WTC11 (cell line): ENCODE data around the gene ICA1. TPM values are rescaled to one million over a fixed set of nuclear protein-coding genes. Genes with fewer than 3 reads are reported as not detected.

Experiments used
- ATAC-seq: fragments of 200-7000 bp; cut with Tn5 transposase; 2 replicates; pipeline ENCODE4 v1.10.0; 2021; ENCODE audit warnings: mild to moderate bottlenecking, moderate library complexity
- CTCF ChIA-PET: fragments of 300-600 bp; sonication (Branson Sonifier 250); formaldehyde crosslinking; loops from one replicate; lab custom pipeline; 2021; ENCODE audit warnings: antibody characterized with exemption; lab: Charles Lee
- POLR2A ChIA-PET: fragments of 350-600 bp; sonication (Branson Sonifier 250); formaldehyde crosslinking; loops from one replicate; lab custom pipeline; 2021; ENCODE audit warnings: antibody characterized with exemption; lab: Charles Lee
- DNase-seq: peaks from one replicate; pipeline ENCODE4 v3.0.0; 2021; ENCODE audit warnings: low spot score
- H3K27ac Mint-ChIP-seq: 2 replicates; pipeline ENCODE4 v1.8.0; 2021; ENCODE audit warnings: mixed read lengths
- H3K27me3 Mint-ChIP-seq: 2 replicates; pipeline ENCODE4 v1.8.0; 2021; ENCODE audit warnings: low read depth, mild to moderate bottlenecking, moderate library complexity, mixed read lengths
- H3K36me3 Mint-ChIP-seq: 2 replicates; pipeline ENCODE4 v1.8.0; 2021; ENCODE audit warnings: mixed read lengths
- H3K4me1 Mint-ChIP-seq: 2 replicates; pipeline ENCODE4 v1.8.0; 2022; ENCODE audit warnings: mixed read lengths
- H3K4me3 Mint-ChIP-seq: 2 replicates; pipeline ENCODE4 v1.8.0; 2021; ENCODE audit warnings: mild to moderate bottlenecking, moderate library complexity, mixed read lengths
- H3K9me3 Mint-ChIP-seq: 2 replicates; pipeline ENCODE4 v1.8.0; 2021; ENCODE audit warnings: mixed read lengths
- ARID4B ChIP-seq: sonication (generic); formaldehyde crosslinking; IDR thresholded peaks from 2 replicates; pipeline ENCODE4 v1.8.0; 2023; ENCODE audit warnings: missing genetic modification reagents, mild to moderate bottlenecking, borderline replicate concordance
- ATF1 ChIP-seq: sonication (generic); formaldehyde crosslinking; IDR thresholded peaks from 2 replicates; pipeline ENCODE4 v1.8.1; 2023; ENCODE audit warnings: mild to moderate bottlenecking, moderate library complexity, missing genetic modification reagents
- ATF6 ChIP-seq: sonication (generic); formaldehyde crosslinking; IDR thresholded peaks from 2 replicates; pipeline ENCODE4 v1.8.1; 2023; ENCODE audit warnings: mild to moderate bottlenecking, missing genetic modification reagents
- E2F4 ChIP-seq: sonication (generic); formaldehyde crosslinking; IDR thresholded peaks from 2 replicates; pipeline ENCODE4 v1.8.1; 2022; ENCODE audit warnings: low read depth, mild to moderate bottlenecking, moderate library complexity, missing genetic modification reagents, borderline replicate concordance
- HMGA2 ChIP-seq: fragments of 250-450 bp; sonication (Bioruptor Pico); IDR thresholded peaks from 2 replicates; pipeline ENCODE4 v1.4.0; 2021; ENCODE audit warnings: mild to moderate bottlenecking, moderate library complexity
- JAZF1 ChIP-seq: fragments of 250-450 bp; sonication (Bioruptor Pico); IDR thresholded peaks from 2 replicates; pipeline ENCODE4 v1.9.0; 2021; ENCODE audit warnings: moderate library complexity, mild to moderate bottlenecking, inconsistent platforms
- MLX ChIP-seq: sonication (generic); formaldehyde crosslinking; IDR thresholded peaks from 2 replicates; pipeline ENCODE4 v1.8.1; 2023; ENCODE audit warnings: mild to moderate bottlenecking, missing genetic modification reagents, moderate library complexity
- MYBL2 ChIP-seq: sonication (generic); formaldehyde crosslinking; IDR thresholded peaks from 2 replicates; pipeline ENCODE4 v1.8.1; 2023; ENCODE audit warnings: mild to moderate bottlenecking, moderate library complexity, missing genetic modification reagents
- NFE2L1 ChIP-seq: sonication (generic); formaldehyde crosslinking; IDR thresholded peaks from 2 replicates; pipeline ENCODE4 v1.8.1; 2023; ENCODE audit warnings: missing genetic modification reagents
- NR3C1 ChIP-seq: sonication (generic); formaldehyde crosslinking; conservative IDR thresholded peaks from 2 replicates; pipeline ENCODE4 v1.8.1; 2023; ENCODE audit warnings: low read depth, mild to moderate bottlenecking, missing genetic modification reagents
- SOX15 ChIP-seq: fragments of 250-450 bp; sonication (Bioruptor Pico); IDR thresholded peaks from 2 replicates; pipeline ENCODE4 v1.9.0; 2021; ENCODE audit warnings: mild to moderate bottlenecking
- TP53 ChIP-seq: sonication (generic); formaldehyde crosslinking; IDR thresholded peaks from 2 replicates; pipeline ENCODE4 v1.8.1; 2023; ENCODE audit warnings: mild to moderate bottlenecking, missing genetic modification reagents
- USF2 ChIP-seq: sonication (generic); formaldehyde crosslinking; IDR thresholded peaks from 2 replicates; pipeline ENCODE4 v1.8.1; 2023; ENCODE audit warnings: mild to moderate bottlenecking, missing genetic modification reagents, moderate library complexity
- ZBTB21 ChIP-seq: sonication (generic); formaldehyde crosslinking; IDR thresholded peaks from 2 replicates; pipeline ENCODE4 v1.8.1; 2023; ENCODE audit warnings: mild to moderate bottlenecking, missing genetic modification reagents, borderline replicate concordance
- ZNF532 ChIP-seq: fragments of 250-450 bp; sonication (Bioruptor Pico); IDR thresholded peaks from 2 replicates; pipeline ENCODE4 v1.9.0; 2021; ENCODE audit warnings: mild to moderate bottlenecking, borderline replicate concordance
- total RNA-seq: library from RNA; stranded (reverse); gene quantifications from 3 replicates; pipeline ENCODE4 v1.2.3, GENCODE V29; 2021

The ICA1 gene
- total RNA-seq, 1 experiment from 2014 or later, result 31.2 TPM

GRCh38 chr7:8259586-8260222, 2.3 kb downstream of the ICA1 start (continued):
- TF ChIP-seq ARID4B, result no peak
- no peak for TF ChIP-seq ZBTB21 (CRISPR knock-in tag)
- no peak for TF ChIP-seq MLX
- TF ChIP-seq E2F4 (CRISPR knock-in tag), result no peak
- TF ChIP-seq ATF1 (CRISPR knock-in tag), result no peak
- no peak for TF ChIP-seq ZNF532 (CRISPR knock-in tag)
- TF ChIP-seq NFE2L1 (CRISPR knock-in tag), result no peak
- no peak for TF ChIP-seq NR3C1 (CRISPR knock-in tag)
- TF ChIP-seq JAZF1, result no peak
- TF ChIP-seq MYBL2 (CRISPR knock-in tag), result no peak
- TF ChIP-seq ATF6, result no peak
- no peak for TF ChIP-seq HMGA2

- POLR2A ChIA-PET, result no interaction called here
- H3K27ac Mint-ChIP-seq, result no peak overlapping the region
- TF ChIP-seq SOX15 (CRISPR knock-in tag) (no peak), TP53 (no peak), USF2 (CRISPR knock-in tag) (no peak)
- TF ChIP-seq, all 79 proteins: peak for 0
- DNase-seq (no peak), ATAC-seq (no peak)
- Mint-ChIP-seq H3K4me3 (no peak overlapping the region), H3K9me3 (no peaks in the 10 kb centered on the region), H3K4me1 (peaks cover 41% of the 10 kb centered on the region), H3K36me3 (no peaks in the 10 kb centered on the region), H3K27me3 (peaks cover 3% of the 10 kb centered on the region; the same call in 1 of the 2 replicates)
- CTCF ChIA-PET, result no interaction called here
These were observed 3.2 kb downstream of the ICA1 start for GRCh38 chr7:8258734-8259133.
